Right lobe of liver (tissue), 6 donors: ENCODE results near the gene ARID3A. TPM values are rescaled to one million over a fixed set of nuclear protein-coding genes. Genes with fewer than 3 reads are reported as not detected.
"Not testable (repeated sequence)": the region's sequence is repeated elsewhere in the genome, so short reads cannot be mapped to it uniquely, and the experiment has no call there.

Source experiments
- ATAC-seq, 4 donors: fragments of 200-7000 bp; cut with Tn5 transposase; one replicate each; pipeline ENCODE4 v1.9.1; 2020; ENCODE audit warnings: mild to moderate bottlenecking in 4 of 4, moderate library complexity in 4 of 4
- DNase-seq, 3 donors: peaks; one replicate each; pipeline ENCODE4 v3.0.0-alpha.2; 2020
- H3K27ac ChIP-seq, 3 donors: fragments of 200-600 bp; one replicate each; pipeline ENCODE4 v1.8.0; 2022
- H3K27me3 ChIP-seq, 2 donors: fragments of 200-600 bp; one replicate each; pipeline ENCODE4 v1.8.0; 2022
- H3K36me3 ChIP-seq, 4 donors: fragments of 200-600 bp; sonication (generic) in 1 of 4; one replicate each; pipeline versions ENCODE4 v1.5.1 to v1.8.0; 2017 to 2022; ENCODE audit warnings: control low read depth in 1 of 4
- H3K4me1 ChIP-seq, 4 donors: fragments of 200-600 bp; sonication (generic) in 1 of 4; one replicate each; pipeline versions ENCODE4 v1.5.1 to v1.8.0; 2017 to 2022; ENCODE audit warnings: control low read depth in 1 of 4
- H3K4me3 ChIP-seq, 3 donors: fragments of 200-600 bp; one replicate each; pipeline ENCODE4 v1.8.0; 2022
- H3K9me3 ChIP-seq, 4 donors: fragments of 200-600 bp; sonication (generic) in 1 of 4; one replicate each; pipeline versions ENCODE4 v1.5.1 to v1.8.0; 2017 to 2022; ENCODE audit warnings: control low read depth in 1 of 4
- CTCF ChIP-seq, 4 donors: fragments of 200-600 bp in 3 of 4; fragments of 450-650 bp in 1 of 4; IDR thresholded peaks; one replicate each; pipeline versions ENCODE4 v1.5.1 to v1.8.0; 2016 to 2022; ENCODE audit warnings: antibody characterized with exemption in 4 of 4, mild to moderate bottlenecking in 2 of 4
- POLR2A ChIP-seq: fragments of 450-650 bp; IDR thresholded peaks from one replicate; pipeline ENCODE4 v1.6.1; 2017; ENCODE audit warnings: antibody characterized with exemption, mild to moderate bottlenecking
- WGBS: methylation state at CpG from one replicate; pipeline ENCODE4 v1.1.6; 2018; ENCODE audit warnings: low coverage, low lambda C conversion rate; ENCODE audit not compliant: insufficient coverage; ENCODE audit errors: missing lambda C conversion rate; 5-methylcytosine and 5-hydroxymethylcytosine counted together
- intact Hi-C, 2 donors: fragments of 100-400 bp; cut with DNase I; formaldehyde crosslinking; loops; one replicate each; pipeline versions ENCODE4 v1.11.2 to v1.14.1; 2022
- total RNA-seq, 6 experiments: library from RNA; depleted of rRNA in 2 of 6; stranded (reverse); fragments of >200 nt in 2 of 6; fragmentation: NEBNext Ultra II Directional in 3 of 6; extraction: Animal tissue kit (Norgen Biotek cat#: 25700) in 3 of 6; gene quantifications; one replicate each; pipeline versions ENCODE4 v1.1.0 to v1.2.4, GENCODE V29; 2016 to 2023
- donor health status: DM: no; HTN: yes; CAD: no.
- donor health status: DM: no; HTN: no; CAD: no.
- donor health status: DM: no; HTN: no; CAD: no.
- donor health status: DM: no; HTN: yes; CAD: no.
- donor health status: DM: no; HTN: yes; CAD: no.

Gene ARID3A
- total RNA-seq, 6 experiments from 2014 or later, result 0.74 to 5.3 (median 1.9) TPM

GRCh38 chr19:954672-955494, 29.0 kb downstream of the ARID3A start:
- no peaks in the 10 kb centered on the region for H3K27me3 ChIP-seq
- ATAC-seq (no peak), DNase-seq (peak in 2 of 3 donors; percentile 40 to 53)
- TF ChIP-seq CTCF (IDR thresholded peaks at IDR 0.05) (no peak), POLR2A (no peak)
- intact Hi-C loops, result no loop called here
- H3K4me1 ChIP-seq, result no peaks in the 10 kb centered on the region
- H3K9me3 ChIP-seq, result no peaks in the 10 kb centered on the region
- H3K36me3 ChIP-seq, result no peaks in the 10 kb centered on the region
- WGBS, result 92% methylated on average over 10 of the region's 43 CpGs
- H3K4me3 ChIP-seq, result no peak overlapping the region
- H3K27ac ChIP-seq, result no peak overlapping the region

DNA sequence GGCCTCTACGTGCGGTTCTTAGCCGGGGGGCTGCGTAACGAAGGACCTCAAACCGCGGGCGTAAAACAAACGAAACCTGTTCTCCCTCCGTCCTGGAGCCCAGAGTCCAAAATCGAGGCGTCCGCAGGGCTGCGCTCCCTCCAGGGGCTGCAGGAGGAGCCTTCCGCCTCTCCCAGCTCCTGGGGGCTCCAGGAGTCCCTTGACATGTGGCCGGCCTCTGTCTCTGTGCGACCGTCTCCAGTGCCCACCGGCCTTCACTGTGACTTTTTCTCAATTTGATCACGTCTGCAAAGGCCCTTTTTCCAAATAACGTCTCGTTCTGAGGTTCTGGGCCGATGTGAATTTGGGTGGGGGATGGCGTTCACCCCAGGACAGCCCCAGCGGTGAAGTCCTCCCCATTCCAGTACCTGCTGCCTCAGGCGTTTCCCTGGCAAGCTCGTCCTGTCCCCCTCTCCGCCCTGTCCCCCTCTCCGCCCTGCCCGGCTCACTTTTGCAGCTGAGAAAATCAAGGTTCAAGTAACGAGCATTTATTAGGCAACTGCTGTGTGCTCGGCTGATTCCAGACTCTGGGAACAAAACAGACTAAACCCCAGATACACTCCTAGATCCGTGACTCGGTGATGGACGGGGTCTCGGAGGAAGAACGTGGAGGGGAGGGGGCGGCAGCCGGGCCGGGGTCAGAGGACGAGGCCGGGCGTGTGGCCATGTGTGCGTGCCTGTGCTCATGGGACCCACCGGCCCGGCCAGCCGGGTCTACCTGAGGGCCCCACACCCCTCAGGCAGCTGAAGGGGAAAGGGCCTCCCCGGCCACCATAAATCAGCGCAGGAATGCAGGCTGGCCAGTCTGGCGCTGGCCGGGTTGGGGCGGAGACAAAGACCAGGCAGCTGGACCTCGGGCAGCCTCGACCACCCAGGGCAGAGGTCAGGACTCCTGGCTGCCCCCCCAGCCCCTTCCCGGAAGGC, 30.2 kb downstream of the ARID3A start:
- DNase-seq (no peak), ATAC-seq (no peak)
- Histone ChIP-seq H3K4me3 (no peak overlapping the region), H3K27me3 (no peaks in the 10 kb centered on the region), H3K27ac (no peak overlapping the region), H3K9me3 (no peaks in the 10 kb centered on the region), H3K4me1 (no peaks in the 10 kb centered on the region), H3K36me3 (no peaks in the 10 kb centered on the region)
- 87% methylated on average over 23 of the region's 55 CpGs for WGBS
- no peak for TF ChIP-seq POLR2A
- intact Hi-C loops, result no loop called here

GRCh38 chr19:956766-957440, 31.1 kb downstream of the ARID3A start:
- 92% methylated on average over 2 of the region's 27 CpGs for WGBS
- ATAC-seq, result no peak
- no peak for DNase-seq
- no peak overlapping the region for H3K27ac ChIP-seq
- no peaks in the 10 kb centered on the region for H3K27me3 ChIP-seq
- no peak overlapping the region for H3K4me3 ChIP-seq
- TF ChIP-seq CTCF (IDR thresholded peaks at IDR 0.05), result no peak
- no peak for TF ChIP-seq POLR2A
- H3K4me1 ChIP-seq, result no peaks in the 10 kb centered on the region
- no peaks in the 10 kb centered on the region for H3K9me3 ChIP-seq
- intact Hi-C loops, result no loop called here
- no peaks in the 10 kb centered on the region for H3K36me3 ChIP-seq

GRCh38 chr19:957578-957977, 31.7 kb downstream of the ARID3A start:
- H3K4me1 ChIP-seq, H3K4me3 ChIP-seq, H3K27ac ChIP-seq, DNase-seq, intact Hi-C loops, ATAC-seq, H3K27me3 ChIP-seq, H3K9me3 ChIP-seq, H3K36me3 ChIP-seq: not testable (repeated sequence)
- 93% methylated on average over 5 of the region's 9 CpGs for WGBS
